Osteoblast (primary cell): ENCODE measurements around the gene DENND2A. TPM values are rescaled to one million over a fixed set of nuclear protein-coding genes. Genes with fewer than 3 reads are reported as not detected.
"Not testable (repeated sequence)": the region's sequence is repeated elsewhere in the genome, so short reads cannot be mapped to it uniquely, and the experiment has no call there.

ENCODE experiments used
- DNase-seq: peaks from one replicate; pipeline ENCODE4 v3.0.0; 2011; ENCODE audit warnings: low spot score, mixed read lengths; ENCODE audit not compliant: insufficient read length; ENCODE audit errors: missing footprints
- H2AFZ ChIP-seq: 2 replicates; pipeline ENCODE4 v1.6.0; 2011; ENCODE audit warnings: mild to moderate bottlenecking, low read length
- H3K27ac ChIP-seq: 2 replicates; pipeline ENCODE4 v1.5.1; 2011; ENCODE audit warnings: mild to moderate bottlenecking, low read depth, low read length, moderate library complexity
- H3K27me3 ChIP-seq: 2 replicates; pipeline ENCODE4 v1.6.0; 2012; ENCODE audit warnings: mild to moderate bottlenecking, control low read depth, inconsistent platforms, low read length, moderate library complexity; ENCODE audit not compliant: insufficient read depth
- H3K36me3 ChIP-seq: 2 replicates; pipeline ENCODE4 v1.5.1; 2011; ENCODE audit warnings: mild to moderate bottlenecking, low read length, control low read depth, moderate library complexity; ENCODE audit not compliant: insufficient read depth
- H3K4me1 ChIP-seq: 2 replicates; pipeline ENCODE4 v1.5.1; 2011; ENCODE audit warnings: mild to moderate bottlenecking, low read length, control low read depth, moderate library complexity; ENCODE audit not compliant: insufficient read depth
- H3K4me2 ChIP-seq: 2 replicates; pipeline ENCODE4 v1.6.0; 2011; ENCODE audit warnings: mild to moderate bottlenecking, low read length; ENCODE audit not compliant: insufficient read depth
- H3K4me3 ChIP-seq: fragments of 200-600 bp; sonication (generic); 3 replicates; pipeline ENCODE4 v1.5.1; 2012; ENCODE audit warnings: mild to moderate bottlenecking, low read length, inconsistent platforms; ENCODE audit not compliant: insufficient read depth
- H3K79me2 ChIP-seq: 2 replicates; pipeline ENCODE4 v1.6.0; 2012; ENCODE audit warnings: mild to moderate bottlenecking, low read length, control low read depth, inconsistent platforms; ENCODE audit not compliant: insufficient read depth
- H3K9me3 ChIP-seq: 2 replicates; pipeline ENCODE4 v1.5.1; 2011; ENCODE audit warnings: low read depth, low read length, control low read depth
- H4K20me1 ChIP-seq: 2 replicates; pipeline ENCODE4 v1.6.0; 2012; ENCODE audit warnings: mild to moderate bottlenecking, low read length, control low read depth; ENCODE audit not compliant: insufficient read depth
- total RNA-seq: library from RNA; depleted of rRNA; stranded (reverse); fragments of >200 nt; gene quantifications from 2 replicates; pipeline ENCODE4 v1.2.3, GENCODE V29; 2012
- TF ChIP-seq, protein P1 (sequence below): IDR thresholded peaks from 2 replicates; pipeline ENCODE4 v1.5.1; 2011; ENCODE audit warnings: mild to moderate bottlenecking, low read depth, low read length, moderate library complexity; ENCODE audit errors: extremely low read depth

Gene DENND2A
- total RNA-seq, 1 donor, result 0.36 TPM

DNA sequence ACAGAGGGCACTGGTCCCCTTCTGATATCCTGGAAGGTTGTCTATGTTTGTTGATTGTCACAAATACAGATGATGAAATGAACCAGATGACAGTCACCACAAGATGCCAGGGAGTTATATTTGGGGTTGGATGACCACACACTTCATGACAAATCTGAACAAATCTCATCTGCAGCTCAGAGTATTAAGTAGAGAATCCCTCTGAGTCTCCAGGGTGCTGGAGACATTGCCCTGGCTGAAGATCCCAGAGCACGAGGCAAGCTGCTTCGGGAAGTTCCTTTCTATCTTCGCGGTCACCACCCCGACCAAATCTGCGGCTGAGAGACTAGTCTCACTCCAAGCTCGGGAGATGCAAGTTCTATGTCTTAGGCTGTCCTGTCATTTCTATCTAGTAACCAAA is 9.0 kb downstream of the DENND2A start:
- TF ChIP-seq, protein P1, sequence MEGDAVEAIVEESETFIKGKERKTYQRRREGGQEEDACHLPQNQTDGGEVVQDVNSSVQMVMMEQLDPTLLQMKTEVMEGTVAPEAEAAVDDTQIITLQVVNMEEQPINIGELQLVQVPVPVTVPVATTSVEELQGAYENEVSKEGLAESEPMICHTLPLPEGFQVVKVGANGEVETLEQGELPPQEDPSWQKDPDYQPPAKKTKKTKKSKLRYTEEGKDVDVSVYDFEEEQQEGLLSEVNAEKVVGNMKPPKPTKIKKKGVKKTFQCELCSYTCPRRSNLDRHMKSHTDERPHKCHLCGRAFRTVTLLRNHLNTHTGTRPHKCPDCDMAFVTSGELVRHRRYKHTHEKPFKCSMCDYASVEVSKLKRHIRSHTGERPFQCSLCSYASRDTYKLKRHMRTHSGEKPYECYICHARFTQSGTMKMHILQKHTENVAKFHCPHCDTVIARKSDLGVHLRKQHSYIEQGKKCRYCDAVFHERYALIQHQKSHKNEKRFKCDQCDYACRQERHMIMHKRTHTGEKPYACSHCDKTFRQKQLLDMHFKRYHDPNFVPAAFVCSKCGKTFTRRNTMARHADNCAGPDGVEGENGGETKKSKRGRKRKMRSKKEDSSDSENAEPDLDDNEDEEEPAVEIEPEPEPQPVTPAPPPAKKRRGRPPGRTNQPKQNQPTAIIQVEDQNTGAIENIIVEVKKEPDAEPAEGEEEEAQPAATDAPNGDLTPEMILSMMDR, result no peak
- Histone ChIP-seq H3K4me2 (no peak overlapping the region), H3K27ac (no peak overlapping the region), H3K4me1 (peaks cover 3% of the 10 kb centered on the region), H3K9me3 (no peaks in the 10 kb centered on the region), H2AFZ (no peak overlapping the region), H3K4me3 (no peak overlapping the region), H3K27me3 (peaks cover 7% of the 10 kb centered on the region), H3K79me2 (no peaks in the 10 kb centered on the region), H4K20me1 (no peaks in the 10 kb centered on the region), H3K36me3 (no peaks in the 10 kb centered on the region)
- peak; percentile 83 for DNase-seq

DNA sequence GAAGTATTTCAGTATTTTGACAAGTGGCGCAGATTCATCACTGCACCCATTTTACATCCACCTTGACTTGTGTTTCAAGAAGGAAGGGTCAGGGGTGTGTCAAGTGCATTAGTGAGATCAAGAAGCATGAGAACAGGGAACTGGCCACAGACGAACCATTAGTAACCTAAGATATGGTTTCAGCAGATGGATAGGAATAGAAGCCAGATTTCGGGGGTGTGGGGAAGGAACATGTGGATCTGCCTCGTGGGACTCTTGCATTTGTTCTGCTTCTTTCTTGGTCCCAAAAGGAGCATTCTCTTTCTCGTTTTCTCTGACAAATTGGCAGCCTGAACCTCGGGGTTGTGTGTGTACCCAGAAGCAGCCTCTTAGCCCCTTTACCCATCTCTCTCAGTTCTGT is 9.6 kb downstream of the DENND2A start:
- Histone ChIP-seq H3K79me2 (no peaks in the 10 kb centered on the region), H3K9me3 (no peaks in the 10 kb centered on the region), H3K4me2 (no peak overlapping the region), H4K20me1 (no peaks in the 10 kb centered on the region), H3K4me1 (peaks cover 9% of the 10 kb centered on the region), H3K4me3 (no peak overlapping the region), H2AFZ (no peak overlapping the region), H3K27me3 (peaks cover 7% of the 10 kb centered on the region), H3K36me3 (no peaks in the 10 kb centered on the region), H3K27ac (no peak overlapping the region)
- TF ChIP-seq, protein P1, result no peak
- no peak for DNase-seq

GRCh38 chr7:140625908-140626868 is 14.4 kb downstream of the DENND2A start:
- no peaks in the 10 kb centered on the region for H3K36me3 ChIP-seq
- no peaks in the 10 kb centered on the region for H3K9me3 ChIP-seq
- peak overlapping the region; percentile 65 for H3K4me2 ChIP-seq
- no peak overlapping the region for H3K4me3 ChIP-seq
- no peaks in the 10 kb centered on the region for H4K20me1 ChIP-seq
- H3K79me2 ChIP-seq, result no peaks in the 10 kb centered on the region
- peaks cover 11% of the 10 kb centered on the region for H3K4me1 ChIP-seq
- peak; percentile 92 for DNase-seq
- peak overlapping the region; percentile 90 for H2AFZ ChIP-seq
- TF ChIP-seq, protein P1, result no peak
- H3K27ac ChIP-seq, result no peak overlapping the region
- no peaks in the 10 kb centered on the region for H3K27me3 ChIP-seq

GRCh38 chr7:140625192-140625558 is 15.4 kb downstream of the DENND2A start:
- H4K20me1 ChIP-seq, H3K36me3 ChIP-seq, H3K9me3 ChIP-seq, H2AFZ ChIP-seq, H3K27me3 ChIP-seq, DNase-seq, H3K4me3 ChIP-seq, H3K27ac ChIP-seq, H3K4me2 ChIP-seq, H3K79me2 ChIP-seq: not testable (repeated sequence)
- peaks cover 11% of the 10 kb centered on the region for H3K4me1 ChIP-seq
